NT2/D1 (cell line): ENCODE results near the gene SLC4A7.

ENCODE experiments used
- DNase-seq: peaks from one replicate; pipeline ENCODE4 v3.0.0-alpha.2; 2011; ENCODE audit warnings: low read depth, low spot score
- H3K27me3 ChIP-seq: 2 replicates; pipeline ENCODE4 v1.6.0; 2011; ENCODE audit warnings: mild to moderate bottlenecking; ENCODE audit not compliant: insufficient read length, insufficient read depth
- H3K36me3 ChIP-seq: 2 replicates; pipeline ENCODE4 v1.6.1; 2011; ENCODE audit warnings: mild to moderate bottlenecking, low read length, mixed read lengths; ENCODE audit not compliant: insufficient read depth, insufficient read length
- H3K4me1 ChIP-seq: 2 replicates; pipeline ENCODE4 v1.5.1; 2011; ENCODE audit not compliant: insufficient read depth, insufficient read length
- H3K4me3 ChIP-seq: 2 replicates; pipeline ENCODE4 v1.5.1; 2011; ENCODE audit warnings: low read depth; ENCODE audit not compliant: insufficient read length
- H3K9ac ChIP-seq: 2 replicates; pipeline ENCODE4 v1.6.0; 2011; ENCODE audit warnings: low read depth; ENCODE audit not compliant: insufficient read length
- H3K9me3 ChIP-seq: 2 replicates; pipeline ENCODE4 v1.5.1; 2011; ENCODE audit warnings: mild to moderate bottlenecking, low read length; ENCODE audit not compliant: insufficient read depth
- SUZ12 ChIP-seq: IDR thresholded peaks from 2 replicates; pipeline ENCODE4 v1.6.1; 2011; ENCODE audit not compliant: insufficient read length, insufficient read depth; ENCODE audit errors: extremely low read depth
- YY1 ChIP-seq: IDR thresholded peaks from 2 replicates; pipeline ENCODE4 v1.6.1; 2011; ENCODE audit not compliant: insufficient read length, insufficient read depth
- ZNF274 ChIP-seq: IDR thresholded peaks from 2 replicates; pipeline ENCODE4 v1.6.1; 2011; ENCODE audit warnings: mild to moderate bottlenecking, low read depth, low read length

The SLC4A7 gene

GRCh38 chr3:27378331-27378730 lies 105.9 kb downstream of the SLC4A7 start:
- H3K36me3 ChIP-seq: peaks cover 69% of the 10 kb centered on the region
- no peaks in the 10 kb centered on the region for H3K27me3 ChIP-seq
- DNase-seq: no peak
- H3K9ac ChIP-seq: no peak overlapping the region
- no peak overlapping the region for H3K4me3 ChIP-seq
- no peaks in the 10 kb centered on the region for H3K4me1 ChIP-seq
- no peaks in the 10 kb centered on the region for H3K9me3 ChIP-seq
- TF ChIP-seq ZNF274 (no peak), YY1 (no peak), SUZ12 (no peak)

- Histone ChIP-seq H3K27me3 (no peaks in the 10 kb centered on the region), H3K36me3 (peaks cover 50% of the 10 kb centered on the region), H3K9me3 (no peaks in the 10 kb centered on the region), H3K4me3 (no peak overlapping the region), H3K9ac (no peak overlapping the region), H3K4me1 (no peaks in the 10 kb centered on the region)
- DNase-seq: no peak
- TF ChIP-seq ZNF274: no peak
- TF ChIP-seq SUZ12: no peak
- no peak for TF ChIP-seq YY1
These were observed 107.9 kb downstream of the SLC4A7 start for GRCh38 chr3:27376109-27376772.

GRCh38 chr3:27368831-27369607 lies 115.2 kb downstream of the SLC4A7 start, which contains the start of gene NEK10:
TSS of gene NEK10 (minus strand) at chr3:27369383. CDS start at chr3:27352882, 16,501 bp downstream.
- H3K9me3 ChIP-seq: no peaks in the 10 kb centered on the region
- H3K27me3 ChIP-seq: peaks cover 13% of the 10 kb centered on the region
- TF ChIP-seq SUZ12: no peak
- TF ChIP-seq ZNF274: no peak
- TF ChIP-seq YY1: no peak
- no peaks in the 10 kb centered on the region for H3K4me1 ChIP-seq
- H3K36me3 ChIP-seq: peaks cover 1% of the 10 kb centered on the region
- DNase-seq: peak; percentile 93
- peak within 1 kb of the TSS; percentile 76 for H3K9ac ChIP-seq
- H3K4me3 ChIP-seq: peak within 1 kb of the TSS; percentile 77

- no peak for TF ChIP-seq ZNF274
- no peak for TF ChIP-seq YY1
- no peak for TF ChIP-seq SUZ12
- Histone ChIP-seq H3K9ac (no peak overlapping the region), H3K4me3 (no peak overlapping the region), H3K27me3 (peaks cover 13% of the 10 kb centered on the region), H3K4me1 (no peaks in the 10 kb centered on the region), H3K9me3 (no peaks in the 10 kb centered on the region), H3K36me3 (no peaks in the 10 kb centered on the region)
- DNase-seq: no peak
These were observed 118.1 kb downstream of the SLC4A7 start for GRCh38 chr3:27366062-27366591.

GRCh38 chr3:27360113-27361078 lies 123.8 kb downstream of the SLC4A7 start:
- no peak for TF ChIP-seq SUZ12
- no peak for TF ChIP-seq YY1
- TF ChIP-seq ZNF274: no peak
- H3K9me3 ChIP-seq: no peaks in the 10 kb centered on the region
- no peaks in the 10 kb centered on the region for H3K27me3 ChIP-seq
- H3K36me3 ChIP-seq: no peaks in the 10 kb centered on the region
- no peaks in the 10 kb centered on the region for H3K4me1 ChIP-seq
- H3K4me3 ChIP-seq: no peak overlapping the region
- DNase-seq: no peak
- H3K9ac ChIP-seq: no peak overlapping the region

GRCh38 chr3:27358372-27358771 lies 125.8 kb downstream of the SLC4A7 start:
- TF ChIP-seq ZNF274: no peak
- no peak for TF ChIP-seq YY1
- TF ChIP-seq SUZ12: no peak
- Histone ChIP-seq H3K9me3 (no peaks in the 10 kb centered on the region), H3K4me3 (no peak overlapping the region), H3K36me3 (no peaks in the 10 kb centered on the region), H3K9ac (no peak overlapping the region), H3K27me3 (no peaks in the 10 kb centered on the region), H3K4me1 (no peaks in the 10 kb centered on the region)
- no peak for DNase-seq
